NB4 (cell line): Measurements from ENCODE around the gene EPB41L1.

Source experiments
- CTCF ChIP-seq: IDR thresholded peaks from one replicate; pipeline ENCODE4 v1.5.1; 2012; ENCODE audit warnings: low read depth, low read length
- POLR2A ChIP-seq: IDR thresholded peaks from 2 replicates; pipeline ENCODE4 v1.6.1; 2011; ENCODE audit warnings: mild to moderate bottlenecking; ENCODE audit not compliant: insufficient read length; ENCODE audit errors: extremely low read depth

GRCh38 chr20:36238760-36239159 is 84.2 kb downstream of the EPB41L1 start:
- TF ChIP-seq POLR2A, result no peak
- TF ChIP-seq CTCF, result no peak
